GM21528 (cell line): ENCODE data around the gene MAPRE3.

Experiments used
- ATAC-seq: cut with Tn5 transposase; IDR thresholded peaks from one replicate; pipeline ENCODE4 v1.9.1; 2021; ENCODE audit warnings: mild to moderate bottlenecking, moderate library complexity; ENCODE audit not compliant: unreplicated experiment, low FRiP score

The MAPRE3 gene

DNA sequence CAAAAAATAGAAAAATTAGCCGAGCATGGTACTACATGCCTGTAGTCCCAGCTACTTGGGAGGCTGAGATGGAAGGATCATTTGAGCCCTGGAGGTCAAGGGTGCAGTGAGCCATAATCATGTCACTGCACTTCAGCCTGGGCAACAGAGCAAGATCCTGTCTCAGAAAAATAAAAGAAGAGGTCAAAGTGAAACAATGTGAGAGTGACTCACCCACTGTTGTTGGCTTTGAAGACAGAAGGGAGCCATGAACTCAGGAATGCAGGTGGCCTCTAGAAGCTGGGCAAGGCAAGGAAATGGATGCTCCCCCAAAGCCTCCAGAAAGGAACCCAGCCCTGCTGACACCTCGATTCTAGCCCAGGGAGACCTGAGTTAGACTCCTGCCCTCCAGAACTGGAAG is 58.6 kb downstream of the MAPRE3 start:
- no peak for ATAC-seq

GRCh38 chr2:27032495-27033252 is 62.2 kb downstream of the MAPRE3 start, which contains the start of gene TMEM214:
Gene TMEM214, plus strand, starts transcription at chr2:27032965. Its CDS starts 51 bp downstream, at chr2:27033016.
- peak; percentile 86 for ATAC-seq

- peak; percentile 9 for ATAC-seq
These were observed 62.9 kb downstream of the MAPRE3 start for GRCh38 chr2:27033253-27033852.

DNA sequence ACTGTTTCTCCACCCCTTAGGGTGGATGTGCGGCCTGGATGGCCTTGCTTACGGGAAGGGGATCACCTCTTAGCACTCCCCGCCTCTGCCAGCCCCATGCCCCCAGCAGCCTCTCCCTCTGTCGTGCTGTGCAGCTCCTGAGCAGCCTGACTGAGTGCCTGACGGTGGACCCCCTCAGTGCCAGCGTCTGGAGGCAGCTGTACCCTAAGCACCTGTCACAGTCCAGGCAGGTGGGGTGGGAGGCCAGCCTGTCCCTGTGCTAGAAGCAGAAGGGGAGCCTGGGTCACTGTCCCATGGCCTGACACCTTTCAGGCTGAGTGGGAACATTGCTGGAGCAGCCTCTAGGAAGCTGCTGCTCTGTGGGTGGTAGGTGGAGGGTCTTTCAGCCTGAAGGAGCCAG is 67.6 kb downstream of the MAPRE3 start:
- ATAC-seq = no peak

- no peak for ATAC-seq
These were observed 68.3 kb downstream of the MAPRE3 start for GRCh38 chr2:27038631-27039339.

DNA sequence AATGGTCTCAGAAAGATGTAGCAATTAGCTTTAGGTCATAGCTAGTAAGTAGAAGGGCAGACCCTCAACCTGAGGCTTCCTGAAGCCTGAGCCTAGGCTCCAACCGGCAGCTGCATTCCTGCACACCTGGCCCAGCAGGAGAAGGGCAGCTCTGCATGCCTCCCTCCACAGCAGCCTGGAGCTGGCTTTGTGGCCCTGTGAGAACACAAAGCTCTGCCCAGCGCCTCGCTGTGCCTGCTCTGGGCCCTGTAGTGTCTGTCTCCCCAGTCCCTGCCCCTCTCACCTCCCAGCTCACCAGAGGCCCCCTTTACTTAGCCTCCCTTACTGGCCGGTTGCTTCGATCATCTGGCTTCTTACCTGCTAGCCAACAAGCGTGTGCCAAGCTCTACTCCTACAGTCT is 69.0 kb downstream of the MAPRE3 start:
- no peak for ATAC-seq

- no peak for ATAC-seq
These were observed 69.4 kb downstream of the MAPRE3 start for GRCh38 chr2:27039871-27040270.

- no peak for ATAC-seq
These were observed 69.8 kb downstream of the MAPRE3 start for GRCh38 chr2:27040282-27040681.

- ATAC-seq = no peak
These were observed 71.3 kb downstream of the MAPRE3 start for GRCh38 chr2:27041752-27042151.

- ATAC-seq = no peak
These were observed 71.8 kb downstream of the MAPRE3 start for GRCh38 chr2:27042159-27042661.

DNA sequence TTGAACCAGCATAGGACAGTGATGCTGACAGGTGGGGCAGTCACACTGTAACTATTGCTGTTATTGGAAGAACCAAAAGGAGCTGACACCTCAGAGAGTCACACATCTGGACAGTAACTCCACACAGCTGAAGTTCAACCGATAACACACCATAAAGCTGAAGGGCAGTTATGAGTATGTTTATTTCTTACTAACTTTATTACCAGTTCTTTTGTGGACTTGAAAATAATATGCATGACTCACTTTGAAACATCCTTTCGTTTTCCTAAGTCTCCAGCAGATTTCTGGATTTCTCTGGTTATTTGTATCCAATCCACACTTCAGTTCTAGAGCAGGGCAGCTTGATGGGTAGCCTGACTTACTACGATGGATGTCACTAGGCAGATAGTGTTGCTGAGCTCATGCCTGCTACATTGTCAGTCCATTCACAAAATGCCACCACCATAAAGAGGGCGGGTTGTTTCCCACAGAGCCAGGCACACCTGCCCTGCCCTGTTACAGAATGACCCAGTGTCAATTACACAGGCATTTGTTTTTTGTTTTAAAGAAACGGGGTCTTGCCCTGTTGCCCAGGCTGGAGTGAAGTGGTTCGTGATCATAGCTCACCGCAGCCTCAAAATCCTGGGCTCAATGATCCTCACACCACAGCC is 72.7 kb downstream of the MAPRE3 start:
- ATAC-seq = no peak

- ATAC-seq = peak; percentile 24
These were observed 79.2 kb downstream of the MAPRE3 start for GRCh38 chr2:27049422-27050280.

DNA sequence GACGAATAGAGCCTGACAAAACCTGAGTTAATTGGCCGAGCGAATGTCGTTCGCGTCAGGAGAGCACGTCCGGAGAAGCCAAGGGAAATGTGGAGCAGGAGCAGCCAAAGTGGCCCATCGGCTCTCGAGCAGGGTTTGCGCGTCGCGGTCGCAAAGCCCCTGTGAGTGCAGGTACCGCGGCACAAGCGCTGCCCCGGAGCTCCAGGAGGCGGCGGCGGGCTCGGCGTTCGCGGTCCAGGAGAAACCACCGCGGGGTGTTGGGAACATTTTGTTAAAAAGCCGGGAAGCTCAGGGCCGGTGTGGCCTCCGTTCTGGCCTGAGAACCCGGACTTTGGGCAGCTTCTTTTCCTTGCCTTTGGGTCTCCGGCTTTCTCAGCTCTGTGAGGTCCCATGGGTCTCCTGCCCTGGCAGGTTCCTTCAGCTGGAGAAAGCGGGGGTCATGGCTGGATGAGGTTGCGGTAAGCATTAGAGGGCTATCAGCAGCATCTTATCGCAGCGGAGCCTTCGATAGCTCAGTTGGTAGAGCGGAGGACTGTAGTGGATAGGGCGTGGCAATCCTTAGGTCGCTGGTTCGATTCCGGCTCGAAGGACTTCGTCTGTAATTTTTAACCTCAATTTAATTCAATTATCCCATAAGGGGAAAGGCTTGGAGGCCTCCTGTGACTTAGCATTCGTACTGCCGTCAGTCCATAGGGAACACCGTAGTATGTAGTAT is 80.0 kb downstream of the MAPRE3 start:
- peak; percentile 57 for ATAC-seq

DNA sequence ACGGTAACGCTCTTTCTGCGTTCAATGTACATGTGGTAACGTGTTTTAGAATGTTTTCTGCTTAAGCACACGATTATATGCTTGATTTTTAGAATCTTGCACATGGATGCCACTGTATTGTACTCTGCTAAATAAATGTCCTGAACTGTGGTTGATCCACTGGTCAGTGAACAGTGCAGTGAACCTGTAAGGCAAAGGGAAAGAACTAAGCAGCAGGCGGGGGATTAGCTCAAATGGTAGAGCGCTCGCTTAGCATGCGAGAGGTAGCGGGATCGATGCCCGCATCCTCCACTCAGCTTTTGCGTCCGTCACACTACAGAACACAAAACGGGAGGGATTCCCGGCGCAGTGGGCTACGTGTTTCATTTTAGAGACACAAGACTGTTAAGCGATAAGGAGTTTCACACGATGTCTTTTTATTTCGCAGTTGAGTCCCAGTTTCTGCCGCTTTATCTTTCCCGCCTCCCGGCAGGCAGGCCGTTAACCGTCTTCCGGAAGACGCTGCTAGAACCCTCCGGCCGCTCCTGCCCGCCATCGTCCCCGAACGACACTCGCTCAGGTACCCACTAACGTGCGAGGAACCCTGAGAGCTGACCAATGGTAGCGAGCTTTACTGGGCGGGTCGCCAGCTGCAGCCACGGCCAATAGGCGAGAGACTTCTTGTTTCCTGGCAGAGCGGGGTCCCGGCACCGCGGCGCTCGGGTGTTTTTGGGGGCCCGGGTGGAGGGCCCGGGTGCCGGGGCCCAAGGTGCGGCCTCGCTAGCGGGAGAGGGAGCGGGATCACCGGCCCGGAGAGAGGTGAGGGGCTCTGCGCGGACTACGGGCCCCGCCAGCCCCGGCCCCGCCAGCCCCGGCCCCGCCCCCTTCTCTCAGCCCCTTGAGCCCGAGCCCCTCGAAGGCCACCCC is 80.8 kb downstream of the MAPRE3 start, which contains the start of gene AGBL5:
AGBL5 (plus strand) TSS at position 673 of the 906 bp plus-strand sequence. CDS start 1,291 bp downstream, outside the sequence.
- peak; percentile 68 for ATAC-seq

DNA sequence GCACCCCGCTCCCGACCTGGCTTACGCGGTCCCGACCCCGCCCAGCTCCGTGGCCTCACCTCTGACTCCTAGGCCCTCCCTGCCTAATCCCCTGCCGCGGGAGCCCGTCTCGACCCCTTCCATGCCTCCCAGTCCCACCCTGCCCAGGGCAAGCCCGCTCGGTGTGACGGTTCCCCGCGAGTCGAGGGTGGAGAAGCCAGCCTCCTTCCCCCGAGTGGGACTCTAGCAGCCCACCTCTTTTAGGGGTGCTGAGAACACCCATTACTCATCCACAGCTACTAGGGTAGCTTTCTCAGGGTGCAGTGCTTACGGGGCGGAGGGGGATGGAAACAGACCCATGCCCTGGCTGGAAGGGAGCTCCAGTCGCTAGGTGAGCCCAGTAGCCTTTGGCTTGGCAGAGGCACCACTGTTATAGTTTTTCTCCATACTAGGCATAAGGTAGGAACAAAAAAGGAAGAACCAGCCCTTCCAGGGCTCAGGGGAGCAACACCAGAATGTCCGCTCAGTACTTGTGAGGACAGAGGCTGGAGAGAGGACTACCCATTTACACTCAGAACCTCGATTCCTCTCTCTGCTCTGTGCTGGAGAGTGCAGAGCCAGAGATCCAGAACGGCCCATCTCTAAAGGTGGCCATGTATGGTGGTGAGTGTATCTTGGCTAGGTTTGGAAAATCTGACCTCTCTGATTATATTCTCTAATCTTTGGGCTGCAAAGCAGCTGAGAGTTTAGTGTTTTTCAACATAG is 81.6 kb downstream of the MAPRE3 start:
- no peak for ATAC-seq

- ATAC-seq = no peak
These were observed 82.9 kb downstream of the MAPRE3 start for GRCh38 chr2:27053321-27053720.

GRCh38 chr2:27053776-27054175 is 83.3 kb downstream of the MAPRE3 start:
- ATAC-seq = no peak
